ENCODE results near the gene PLXDC1.
"Not testable (repeated sequence)": the region's sequence is repeated elsewhere in the genome, so short reads cannot be mapped to it uniquely, and the experiment has no call there.

PLXDC1 gene

DNA sequence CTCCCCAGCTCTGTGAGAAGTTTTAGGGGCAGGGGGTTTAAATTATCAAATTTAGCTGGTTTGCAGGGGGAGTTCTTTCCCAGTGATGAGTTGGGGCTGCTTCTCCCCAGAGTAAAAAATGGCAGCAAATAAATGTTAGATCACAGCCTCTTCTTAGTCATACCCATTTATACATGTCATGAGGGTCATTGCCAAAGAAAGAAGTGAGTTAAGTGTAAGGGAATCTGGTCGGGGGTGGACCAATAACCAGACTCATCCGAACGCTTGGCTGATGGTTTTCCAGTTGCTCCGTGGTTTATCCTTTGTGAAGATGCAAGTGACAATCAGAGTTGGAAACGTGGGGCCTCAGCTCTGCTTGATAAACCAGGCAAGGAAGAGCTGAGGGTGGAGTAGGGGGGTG, 87.1 kb downstream of the PLXDC1 start:
- no peak for DNase-seq (ENCODE audit: low read depth, low spot score)

DNA sequence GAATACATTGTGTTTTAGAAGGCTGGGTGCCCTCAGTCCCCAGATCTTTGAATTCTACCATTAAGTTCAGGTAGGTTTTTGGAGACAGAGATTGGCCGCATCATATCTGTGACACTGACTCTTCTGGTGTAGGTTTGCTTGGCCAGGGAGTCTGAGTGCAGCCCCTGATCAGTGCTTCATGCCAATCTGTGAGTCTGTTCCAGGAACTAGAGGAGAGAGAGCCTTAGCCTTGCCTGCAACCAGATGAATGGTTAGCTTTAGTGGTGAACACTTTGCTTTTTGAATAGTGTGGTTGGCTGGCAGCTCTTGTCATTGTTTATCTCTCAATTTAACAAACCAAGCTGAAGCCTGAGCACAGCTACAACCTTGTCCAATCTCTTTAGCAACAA, 87.8 kb downstream of the PLXDC1 start:
- DNase-seq (ENCODE audit: low read depth, low spot score): no peak

DNA sequence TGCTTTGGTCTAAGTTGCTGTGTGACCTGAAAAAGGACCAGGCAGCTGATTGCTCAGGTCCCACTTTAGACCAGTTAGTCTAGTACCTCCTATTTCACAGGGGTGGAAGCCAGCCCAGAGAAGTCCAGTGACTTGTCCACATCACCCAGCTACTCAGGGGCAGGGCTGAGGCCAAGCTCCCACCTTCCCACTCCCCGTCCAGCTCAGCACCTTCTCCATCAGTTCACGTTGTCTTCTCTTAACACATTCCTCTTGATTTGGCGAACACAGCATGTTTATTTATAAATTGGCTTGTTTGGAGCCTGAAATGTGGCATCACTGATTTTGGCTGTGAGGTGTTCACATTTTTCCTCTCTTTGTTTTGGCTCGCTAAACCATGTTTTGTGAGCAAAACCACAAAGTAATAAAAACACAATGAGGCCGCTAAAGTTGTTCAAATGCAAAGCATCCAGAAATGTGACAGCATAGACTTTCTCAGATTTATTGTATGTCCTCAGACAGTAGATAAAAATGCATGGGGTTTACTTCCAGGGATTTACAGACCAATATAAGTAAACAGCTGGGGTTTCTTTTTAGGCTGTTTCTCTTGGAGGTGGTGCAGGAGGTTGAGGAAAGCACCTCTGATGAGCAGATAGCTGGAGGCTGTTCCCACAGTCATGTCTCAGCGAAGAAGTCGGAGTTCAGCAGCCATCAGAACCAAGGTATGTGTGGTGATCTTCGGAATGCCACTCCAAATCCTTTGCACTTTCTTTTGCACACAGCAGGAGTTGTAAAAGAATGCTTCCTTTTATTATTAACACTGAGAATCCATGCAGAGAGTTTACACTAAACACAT, 88.4 kb downstream of the PLXDC1 start:
- DNase-seq (ENCODE audit: low read depth, low spot score): no peak

DNA sequence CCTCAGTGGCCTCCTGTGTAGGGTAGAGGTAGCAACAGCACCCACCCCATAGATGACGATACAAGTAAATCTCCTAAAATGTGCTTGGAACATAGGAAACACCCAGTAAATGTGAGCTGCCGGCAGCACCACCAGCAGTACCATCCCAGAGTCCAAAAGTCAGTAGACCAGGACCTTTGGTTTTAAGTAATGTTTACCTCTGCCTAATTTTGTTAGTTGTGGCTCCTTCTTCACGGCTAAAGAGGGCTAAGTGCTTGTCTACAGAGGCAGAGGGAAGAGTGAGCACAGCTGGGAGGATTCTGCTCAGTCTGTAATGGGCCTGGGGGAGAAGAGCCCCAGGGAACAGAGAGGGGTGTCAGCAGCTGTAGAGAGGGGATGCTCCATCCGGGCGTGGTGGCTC, 92.9 kb downstream of the PLXDC1 start:
- DNase-seq (ENCODE audit: low read depth, low spot score): no peak

DNA sequence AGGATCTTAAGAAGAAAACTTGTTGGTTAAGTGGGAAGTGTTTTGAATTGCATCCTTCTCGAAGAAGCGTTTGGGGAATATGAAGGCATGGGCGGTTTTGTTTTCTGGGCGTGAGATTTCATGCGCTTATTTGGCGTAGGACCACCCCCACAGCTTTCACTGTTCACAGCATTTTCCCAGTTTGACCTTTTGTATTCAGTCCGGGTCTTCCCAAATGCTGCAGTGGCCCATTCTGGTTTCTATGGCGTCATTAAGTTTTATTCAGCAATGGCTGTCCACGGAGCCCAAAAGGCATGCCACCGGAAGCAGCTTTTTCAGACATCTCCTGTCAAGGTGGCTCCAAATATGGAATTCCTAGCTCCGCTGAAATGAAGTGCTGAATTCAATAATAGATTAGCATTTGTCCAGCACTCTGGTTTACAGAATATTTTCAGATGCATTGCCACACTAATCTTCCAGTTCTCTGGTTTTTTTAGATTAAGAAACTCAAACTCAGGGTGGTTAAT, 93.7 kb downstream of the PLXDC1 start:
- no peak for DNase-seq (ENCODE audit: low read depth, low spot score)

DNA sequence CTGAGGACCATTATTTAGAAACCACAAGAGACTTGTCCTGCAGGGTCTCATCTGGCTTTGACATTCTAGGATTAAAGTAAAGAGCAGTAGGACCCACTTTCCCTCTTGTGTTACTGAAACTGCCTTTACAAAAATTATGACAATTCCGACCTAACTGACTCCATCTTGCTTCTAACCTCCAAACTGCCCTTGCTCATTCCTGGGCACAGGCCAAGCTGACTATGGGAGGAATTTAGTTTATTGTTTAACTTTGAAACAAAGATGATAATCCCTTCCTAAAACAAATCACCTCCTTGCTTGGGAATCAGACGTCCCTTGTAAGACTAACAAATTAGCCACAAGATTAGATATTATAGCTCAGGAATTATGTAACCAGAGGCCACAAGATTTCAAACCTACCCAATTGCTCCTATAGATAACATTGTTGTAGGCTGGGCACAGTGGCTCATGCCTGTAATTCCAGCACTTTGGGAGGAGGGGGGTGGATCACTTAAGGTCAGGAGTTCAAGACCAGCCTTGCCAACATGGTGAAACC, 97.3 kb downstream of the PLXDC1 start:
- no peak for DNase-seq (ENCODE audit: low read depth, low spot score)

DNA sequence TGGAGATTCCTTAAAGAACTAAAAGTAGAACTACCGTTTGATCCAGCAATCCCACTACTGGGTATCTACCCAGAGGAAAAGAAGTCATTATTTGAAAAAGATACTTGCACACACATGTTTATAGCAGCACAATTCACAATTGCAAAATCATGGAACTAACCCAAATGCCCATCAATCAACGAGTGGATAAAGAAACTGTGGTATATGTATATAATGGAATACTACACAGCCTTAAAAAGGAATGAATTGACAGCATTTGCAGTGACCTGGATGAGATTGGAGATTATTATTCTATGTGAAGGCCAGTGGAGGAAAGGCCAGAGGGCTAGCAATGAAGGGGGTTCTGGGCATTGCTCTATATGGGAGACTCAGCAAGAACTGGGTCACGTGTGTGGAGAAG, 99.0 kb downstream of the PLXDC1 start:
- DNase-seq (ENCODE audit: low read depth, low spot score): not testable (repeated sequence)

DNA sequence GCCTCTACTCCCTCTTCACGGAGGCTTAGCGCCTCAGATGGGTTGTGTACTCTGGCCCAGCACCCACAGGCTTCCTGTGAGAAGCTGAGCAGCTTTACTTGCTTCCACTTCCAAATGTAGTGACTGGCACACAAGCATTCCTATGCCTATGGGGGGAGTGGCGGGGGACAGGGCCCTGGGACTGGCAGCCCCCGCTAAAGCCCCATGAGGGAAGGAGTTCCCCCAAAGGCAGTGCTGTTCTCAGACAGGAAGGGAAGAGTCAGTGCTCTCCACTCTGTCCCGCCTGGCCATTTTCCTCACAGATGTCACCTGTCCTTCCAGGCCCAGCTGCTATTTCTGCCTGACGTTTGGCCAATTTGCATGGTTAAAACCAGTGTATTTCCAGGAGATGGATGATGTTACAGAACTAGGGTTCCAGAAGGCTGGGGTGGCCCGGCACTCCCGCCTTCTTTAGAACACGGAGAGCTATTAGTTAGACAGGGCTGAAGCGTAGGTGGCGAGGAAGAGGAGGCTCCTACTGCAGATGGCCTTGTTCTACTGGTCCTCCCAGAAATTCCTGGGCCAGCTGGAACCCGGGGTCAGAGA, 100.3 kb downstream of the PLXDC1 start:
- DNase-seq (ENCODE audit: low read depth, low spot score): no peak

DNA sequence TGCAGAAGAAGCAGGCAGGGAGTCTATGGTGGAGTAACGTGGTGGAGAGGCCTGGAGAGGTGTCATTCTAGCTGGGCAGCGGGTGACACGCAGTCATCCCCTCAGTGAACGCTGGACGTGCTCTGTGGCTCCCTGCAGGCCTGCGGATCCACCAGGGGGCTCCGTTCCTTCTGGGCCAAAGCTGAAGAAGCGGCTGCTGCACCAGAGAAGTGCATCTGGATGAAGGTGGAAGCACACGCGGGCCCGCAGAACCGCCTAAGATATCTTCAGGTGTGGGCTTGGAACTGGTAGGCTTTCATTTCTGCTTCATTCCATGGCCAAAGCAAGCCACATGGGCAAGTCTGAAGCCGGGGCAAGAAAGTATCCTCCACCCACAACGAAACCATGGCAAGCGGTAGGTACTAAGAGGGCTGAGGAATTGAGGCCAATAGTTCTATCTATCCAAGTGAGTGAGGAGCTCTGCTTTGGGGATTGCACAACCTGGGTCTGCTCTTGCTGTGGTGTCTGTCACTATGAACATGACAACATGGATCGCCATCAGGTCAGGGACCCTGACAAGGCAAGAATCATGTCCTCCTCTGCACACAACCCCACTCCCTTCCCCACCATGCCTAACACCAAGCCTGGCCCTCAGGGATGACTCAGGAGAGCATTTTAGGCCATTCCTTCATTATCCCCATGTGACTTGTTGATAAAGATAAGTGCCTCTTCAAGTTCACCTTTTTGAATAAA, 105.3 kb downstream of the PLXDC1 start:
- DNase-seq (ENCODE audit: low read depth, low spot score): no peak

DNA sequence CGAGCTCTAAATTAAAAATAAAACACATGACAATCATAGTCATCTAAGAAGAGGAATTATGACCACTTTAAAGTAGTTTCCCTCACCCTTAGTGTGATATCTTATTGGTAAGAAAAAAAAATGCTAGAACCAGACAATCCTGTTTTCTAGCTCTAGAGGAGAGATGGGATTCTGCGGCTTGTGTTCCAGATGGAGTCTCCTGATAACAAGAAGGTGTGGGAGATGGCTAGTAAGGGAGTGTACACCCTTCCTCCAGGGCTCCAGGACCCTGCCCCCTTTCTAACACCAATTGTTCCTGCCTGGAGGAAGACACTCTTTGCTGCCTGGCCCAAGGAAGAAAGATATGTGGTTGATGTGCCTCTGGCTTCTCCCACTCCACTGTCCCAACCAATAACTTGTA, 115.4 kb downstream of the PLXDC1 start:
- DNase-seq (ENCODE audit: low read depth, low spot score): no peak

DNA sequence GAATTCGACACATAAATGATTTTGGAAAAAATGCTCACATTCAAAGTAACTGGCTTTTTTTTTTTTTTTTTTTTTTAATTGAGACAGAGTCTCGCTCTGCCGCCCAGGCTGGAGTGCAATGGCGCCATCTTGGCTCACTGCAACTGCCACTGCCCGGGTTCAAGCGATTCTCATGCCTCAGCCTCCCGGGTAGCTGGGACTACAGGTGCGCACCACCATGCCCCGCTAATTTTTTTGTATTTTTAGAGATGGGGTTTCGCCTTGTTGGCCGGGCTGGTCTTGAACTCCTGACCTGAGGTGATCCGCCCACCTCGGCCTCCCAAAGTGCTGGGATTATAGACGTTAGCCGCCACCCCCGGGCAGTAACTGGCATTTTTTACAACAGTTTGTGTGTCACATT, 115.9 kb downstream of the PLXDC1 start:
- DNase-seq (ENCODE audit: low read depth, low spot score): not testable (repeated sequence)

DNA sequence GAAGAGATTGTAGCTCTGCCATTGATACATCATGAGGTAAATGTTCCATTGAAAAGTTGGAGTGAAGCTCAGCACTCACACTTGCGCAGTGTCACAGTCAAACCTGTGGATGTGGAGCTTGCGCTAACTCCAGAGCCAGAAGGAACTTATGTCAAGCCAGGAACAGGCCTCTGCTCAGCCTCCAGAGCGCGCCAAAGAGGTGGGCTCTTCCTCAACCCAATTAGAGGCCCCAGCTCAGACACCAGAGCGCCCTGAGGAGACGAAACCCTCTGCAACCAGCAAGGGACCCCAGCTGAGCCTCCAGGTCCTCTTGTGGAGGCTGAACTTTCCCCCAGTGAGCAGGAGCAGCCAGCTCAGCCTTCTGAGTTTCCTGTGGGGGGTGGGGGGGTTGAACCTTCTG, 122.7 kb downstream of the PLXDC1 start:
- DNase-seq (ENCODE audit: low read depth, low spot score): no peak

DNA sequence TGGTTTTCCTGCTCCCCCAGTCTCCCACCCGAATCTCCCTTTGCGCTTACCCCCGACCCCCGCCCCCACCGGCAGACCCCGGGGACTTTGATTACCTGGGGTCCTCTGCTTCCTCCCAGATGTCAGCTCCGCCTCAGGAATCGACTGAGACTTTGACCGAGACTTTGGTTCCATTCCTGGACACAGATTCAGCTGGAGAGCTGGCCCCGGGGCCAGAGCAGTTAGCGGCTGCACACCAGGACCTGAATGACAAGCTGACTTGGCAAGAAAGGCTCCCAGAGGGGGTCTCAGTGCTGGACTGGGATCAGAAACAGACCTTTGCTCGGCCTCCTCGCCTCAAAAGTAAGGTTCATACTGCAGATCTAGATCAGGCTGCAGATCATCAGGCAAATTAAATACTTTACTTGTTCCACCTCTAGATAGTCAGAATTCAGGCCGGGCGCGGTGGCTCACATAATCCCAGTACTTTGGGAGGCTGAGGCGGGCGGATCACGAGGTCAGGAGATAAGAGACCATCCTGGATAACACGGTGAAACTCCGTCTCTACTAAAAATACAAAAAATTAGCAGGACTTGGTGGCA, 123.9 kb downstream of the PLXDC1 start:
- no peak for DNase-seq (ENCODE audit: low read depth, low spot score)

DNA sequence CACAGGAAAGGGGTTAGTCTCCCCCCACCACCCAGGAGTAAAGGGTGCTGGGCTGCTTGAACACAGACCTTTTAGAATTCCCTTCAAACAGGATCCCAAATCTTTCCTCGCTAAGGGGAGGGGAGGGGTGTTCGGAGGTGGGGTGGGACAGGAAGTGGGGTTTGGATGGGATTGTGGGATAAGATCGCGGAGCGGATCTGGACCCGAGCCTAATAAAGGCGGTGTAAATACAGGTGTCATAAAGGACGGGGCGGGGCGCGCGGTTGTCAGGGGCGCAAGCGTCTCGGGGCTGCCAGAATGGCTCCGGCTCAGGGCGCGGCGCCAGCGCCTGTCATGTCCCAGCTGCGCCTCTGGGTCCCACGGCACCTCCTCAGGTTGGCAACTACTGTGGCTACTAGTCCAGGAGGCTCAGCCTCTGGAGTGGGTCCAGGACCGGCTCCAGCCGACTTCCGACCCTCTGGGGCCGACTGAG, 124.4 kb downstream of the PLXDC1 start:
- no peak for DNase-seq (ENCODE audit: low read depth, low spot score)

DNA sequence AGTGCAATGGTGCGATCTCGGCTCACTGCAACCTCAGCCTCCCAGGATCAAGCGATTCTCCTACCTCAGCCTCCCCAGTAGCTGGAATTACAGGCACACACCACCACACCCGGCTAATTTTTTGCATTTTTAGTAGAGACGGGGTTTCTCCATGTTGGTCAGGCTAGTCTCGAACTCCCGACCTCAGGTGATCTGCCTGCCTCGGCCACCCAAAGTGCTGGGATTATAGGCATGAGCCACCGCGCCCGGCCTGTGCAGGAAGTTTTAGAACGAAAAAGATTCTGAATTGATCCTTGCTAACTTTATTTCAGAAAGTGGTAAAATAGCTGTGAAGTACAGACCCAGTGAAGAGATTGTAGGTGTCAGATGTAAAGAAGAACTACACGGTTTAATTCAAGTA, 125.1 kb downstream of the PLXDC1 start:
- DNase-seq (ENCODE audit: low read depth, low spot score): not testable (repeated sequence)

DNA sequence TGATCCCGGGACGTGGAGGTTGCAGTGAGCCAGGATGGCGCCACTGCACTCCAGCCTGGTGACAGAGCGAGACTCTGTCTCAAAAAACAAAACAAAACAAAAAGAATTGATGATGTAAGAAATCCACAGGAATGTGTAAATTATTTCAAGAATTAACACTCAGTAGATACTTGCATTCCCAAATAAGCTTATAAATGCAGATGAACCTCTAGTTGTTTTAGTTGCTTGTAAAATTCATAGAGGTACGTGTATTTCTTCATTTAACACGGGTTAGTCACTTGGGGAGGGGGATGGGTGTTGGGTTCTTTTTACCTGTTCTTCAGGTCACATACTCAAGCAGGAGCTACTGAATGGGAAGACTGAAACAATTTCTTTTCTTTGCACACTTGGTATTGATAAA, 128.5 kb downstream of the PLXDC1 start:
- DNase-seq (ENCODE audit: low read depth, low spot score): no peak

DNA sequence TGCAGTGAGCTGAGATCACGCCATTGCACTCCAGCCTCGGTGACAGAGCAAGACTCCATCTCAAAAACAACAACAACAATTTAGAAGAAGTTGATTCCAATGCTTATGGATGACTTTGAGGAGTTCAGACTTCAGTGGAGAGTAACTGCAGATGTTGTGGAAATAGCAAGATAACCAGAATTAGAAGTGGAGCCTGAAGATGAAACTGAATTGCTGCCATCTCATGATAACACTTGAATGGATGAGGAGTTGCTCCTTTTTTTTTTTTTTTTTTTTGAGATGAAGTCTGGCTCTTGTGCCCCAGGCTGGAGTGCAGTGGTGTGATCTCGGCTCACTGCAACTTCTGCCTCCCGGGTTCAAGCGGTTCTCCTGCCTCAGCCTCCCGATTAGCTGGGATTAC, 131.4 kb downstream of the PLXDC1 start:
- not testable (repeated sequence) for DNase-seq (ENCODE audit: low read depth, low spot score)

DNA sequence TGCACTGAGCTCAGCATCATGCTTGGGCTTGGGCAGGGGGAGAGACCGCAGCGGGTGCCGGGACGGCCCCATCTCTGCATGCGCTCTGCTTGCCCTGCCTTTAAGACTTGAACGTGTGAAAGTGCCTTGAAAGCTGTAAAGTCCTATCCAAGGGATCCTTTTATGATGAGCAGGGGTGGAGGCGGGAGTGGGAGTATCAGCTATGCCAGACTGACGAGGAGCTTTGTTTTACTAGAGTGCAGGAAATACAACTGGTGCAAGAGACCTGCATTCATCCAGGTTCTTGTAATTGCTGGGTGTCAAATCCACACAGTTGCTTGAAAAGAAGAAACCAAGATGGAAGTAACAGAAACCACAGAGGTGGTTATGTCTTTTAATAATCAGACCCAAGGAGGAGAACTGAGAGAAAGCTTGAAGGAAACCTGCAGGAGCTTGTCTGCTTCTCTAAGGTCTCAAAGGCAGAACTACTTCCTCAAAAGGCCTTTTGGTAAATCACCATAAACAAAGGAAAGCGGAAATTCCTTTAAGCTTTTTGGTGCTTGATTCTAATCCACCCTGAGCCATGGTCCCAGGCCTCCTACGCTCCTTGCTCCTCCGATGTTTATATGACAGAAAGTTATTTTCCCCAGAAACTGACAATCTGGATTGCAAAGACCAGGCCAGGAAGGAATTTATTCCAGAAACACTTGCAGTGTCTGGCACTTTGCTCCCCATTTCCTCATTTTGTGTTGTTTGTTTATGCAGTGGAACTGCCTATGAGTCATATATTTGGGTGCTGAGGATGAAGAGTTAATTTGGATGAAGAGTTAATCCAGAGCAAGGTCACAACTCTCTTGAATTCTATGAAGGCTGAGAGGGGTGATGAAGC, 132.9 kb downstream of the PLXDC1 start:
- no peak for DNase-seq (ENCODE audit: low read depth, low spot score)

DNA sequence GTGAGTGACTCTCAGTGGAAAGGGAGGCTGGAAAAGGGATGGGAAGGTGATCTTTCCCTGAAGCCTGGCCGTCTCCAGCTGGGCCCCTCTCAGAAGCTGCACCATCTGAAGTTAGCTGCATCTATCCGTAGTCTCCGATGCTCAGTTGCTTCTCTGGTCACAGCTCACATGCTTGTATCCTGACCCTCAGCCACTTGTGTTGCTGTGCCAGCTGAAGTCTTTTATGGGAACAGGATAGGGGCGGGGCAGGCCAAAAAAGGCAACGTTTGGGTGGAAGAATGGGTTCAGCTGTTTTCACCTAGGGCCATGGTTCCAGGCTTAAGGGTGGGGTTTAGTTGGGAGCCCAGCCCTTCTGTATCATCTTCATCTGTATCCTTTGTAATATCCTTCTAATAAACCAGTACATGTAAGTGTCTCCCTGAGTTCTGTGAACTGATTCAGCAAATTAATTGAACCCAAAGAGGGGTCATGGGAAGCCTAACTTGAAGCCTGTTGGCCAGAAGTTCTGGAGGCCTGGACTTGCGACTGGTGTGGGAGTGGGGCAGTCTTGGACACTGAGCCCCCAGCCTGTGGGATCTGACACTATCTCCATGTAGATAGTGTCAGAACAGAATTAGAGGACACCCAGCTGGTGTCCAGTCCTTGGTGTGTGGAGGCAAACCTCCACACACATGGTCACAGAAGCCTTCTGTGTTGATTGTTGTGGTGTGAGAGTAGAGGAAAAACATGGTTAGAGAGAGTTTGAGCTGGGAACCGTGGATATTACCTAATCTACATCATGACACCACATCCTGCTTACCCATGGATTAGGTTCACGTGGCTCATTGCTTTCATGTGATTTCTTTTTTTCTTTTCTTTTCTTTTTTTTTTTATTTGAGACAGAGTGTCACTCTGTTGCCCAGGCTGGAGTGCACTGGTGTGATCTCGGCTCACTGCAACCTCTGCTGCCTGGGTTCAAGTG, 135.0 kb downstream of the PLXDC1 start:
- DNase-seq (ENCODE audit: low read depth, low spot score): no peak

DNA sequence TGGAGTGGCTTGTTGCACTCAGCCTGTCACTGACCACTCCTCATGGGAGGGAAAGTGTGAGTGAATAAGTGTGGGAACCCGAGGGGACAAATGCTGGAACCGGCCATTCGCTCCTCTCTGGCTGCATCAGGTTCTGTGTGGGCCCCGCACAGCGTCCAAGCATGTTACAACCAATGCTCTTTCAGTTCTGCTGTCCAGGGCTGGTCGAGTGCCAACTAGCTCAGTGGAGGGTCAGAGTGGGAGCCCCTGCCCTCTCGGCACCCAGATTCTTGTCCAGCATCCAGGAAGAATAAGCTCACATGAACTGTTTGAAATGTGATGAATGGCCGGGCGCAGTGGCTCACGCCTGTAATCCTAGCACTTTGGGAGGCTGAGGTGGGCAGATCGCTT, 135.9 kb downstream of the PLXDC1 start:
- no peak for DNase-seq (ENCODE audit: low read depth, low spot score)

All from activated naive CD8-positive, alpha-beta T cell treated with anti-CD3 and anti-CD28 coated beads, Interleukin-2, amount 50 U/mL, for 16 hours (primary cell).